HG02981 (cell line): ENCODE results near the gene SYDE1.
"Not testable (repeated sequence)": the region's sequence is repeated elsewhere in the genome, so short reads cannot be mapped to it uniquely, and the experiment has no call there.

Experiments used
- ATAC-seq: cut with Tn5 transposase; IDR thresholded peaks from one replicate; pipeline ENCODE4 v1.9.1; 2021; ENCODE audit warnings: mild to moderate bottlenecking, moderate library complexity; ENCODE audit not compliant: unreplicated experiment

SYDE1 gene, protein sequence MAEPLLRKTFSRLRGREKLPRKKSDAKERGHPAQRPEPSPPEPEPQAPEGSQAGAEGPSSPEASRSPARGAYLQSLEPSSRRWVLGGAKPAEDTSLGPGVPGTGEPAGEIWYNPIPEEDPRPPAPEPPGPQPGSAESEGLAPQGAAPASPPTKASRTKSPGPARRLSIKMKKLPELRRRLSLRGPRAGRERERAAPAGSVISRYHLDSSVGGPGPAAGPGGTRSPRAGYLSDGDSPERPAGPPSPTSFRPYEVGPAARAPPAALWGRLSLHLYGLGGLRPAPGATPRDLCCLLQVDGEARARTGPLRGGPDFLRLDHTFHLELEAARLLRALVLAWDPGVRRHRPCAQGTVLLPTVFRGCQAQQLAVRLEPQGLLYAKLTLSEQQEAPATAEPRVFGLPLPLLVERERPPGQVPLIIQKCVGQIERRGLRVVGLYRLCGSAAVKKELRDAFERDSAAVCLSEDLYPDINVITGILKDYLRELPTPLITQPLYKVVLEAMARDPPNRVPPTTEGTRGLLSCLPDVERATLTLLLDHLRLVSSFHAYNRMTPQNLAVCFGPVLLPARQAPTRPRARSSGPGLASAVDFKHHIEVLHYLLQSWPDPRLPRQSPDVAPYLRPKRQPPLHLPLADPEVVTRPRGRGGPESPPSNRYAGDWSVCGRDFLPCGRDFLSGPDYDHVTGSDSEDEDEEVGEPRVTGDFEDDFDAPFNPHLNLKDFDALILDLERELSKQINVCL

DNA sequence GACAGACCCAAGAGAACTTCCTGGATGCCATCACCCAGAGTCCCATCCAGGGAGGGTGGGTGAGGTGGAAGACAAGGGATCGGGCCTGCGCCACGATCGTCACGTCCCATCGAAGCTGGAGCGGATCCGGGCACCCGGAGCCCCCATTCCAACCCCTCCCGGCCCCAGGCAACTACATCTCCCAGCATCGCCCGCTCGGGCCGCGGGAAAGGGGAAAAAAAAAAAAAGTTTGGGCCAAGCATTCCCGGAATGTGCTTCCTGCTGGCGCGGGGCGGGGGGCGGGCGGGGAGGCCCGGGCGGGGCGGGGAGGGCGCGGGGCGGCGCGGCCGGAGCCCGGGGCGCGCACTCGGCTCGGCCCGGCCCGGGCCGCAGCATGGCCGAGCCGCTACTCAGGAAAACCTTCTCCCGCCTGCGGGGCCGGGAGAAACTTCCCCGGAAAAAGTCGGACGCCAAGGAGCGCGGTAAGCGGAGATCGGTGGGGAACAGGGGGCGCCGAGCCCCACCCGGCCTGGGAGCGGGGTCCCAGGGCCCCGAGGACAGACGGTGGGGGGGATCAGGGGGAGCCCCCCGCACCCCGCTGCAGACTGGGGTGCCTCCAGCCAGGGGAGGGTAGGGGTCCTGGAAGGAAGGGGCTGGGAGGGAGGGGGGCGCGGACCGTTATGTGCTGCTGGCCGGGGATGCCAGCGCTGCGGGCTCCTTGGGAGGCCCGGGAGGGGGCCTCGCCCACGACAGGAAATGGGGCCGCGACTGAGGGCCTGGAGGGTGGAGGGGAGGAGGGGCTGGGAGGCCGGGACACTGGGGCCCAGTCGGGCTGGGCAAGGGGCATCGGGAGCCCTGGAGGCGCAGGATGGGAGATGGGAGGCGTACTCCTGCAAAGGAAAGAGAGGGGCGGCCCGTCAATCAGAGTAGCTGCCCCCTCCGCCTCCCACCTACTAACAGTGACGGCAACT lies at the start of gene SYDE1:
Gene SYDE1, plus strand, starts transcription at position 341 of the 950 bp plus-strand sequence. Its CDS starts 33 bp downstream, at position 374.
- no peak for ATAC-seq

DNA sequence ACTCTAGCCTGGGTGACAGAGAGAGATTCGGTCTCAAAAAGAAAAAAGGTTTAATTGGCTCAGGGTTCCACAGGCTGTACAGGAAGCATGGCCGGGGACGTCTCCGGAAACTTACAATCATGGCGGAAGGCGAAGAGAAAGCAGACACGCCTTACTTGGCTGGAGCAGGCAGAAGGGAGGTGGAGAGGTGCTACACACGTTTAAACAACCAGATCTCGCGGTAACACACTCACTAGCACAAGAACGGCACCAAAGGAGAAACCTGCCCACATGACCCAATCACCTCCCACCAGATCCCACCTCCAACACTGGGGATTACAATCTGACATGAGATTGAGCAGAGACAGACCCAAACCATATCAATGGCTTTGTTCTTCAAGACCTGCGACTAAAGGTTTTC lies 45.2 kb upstream of the SYDE1 start:
- no peak for ATAC-seq

DNA sequence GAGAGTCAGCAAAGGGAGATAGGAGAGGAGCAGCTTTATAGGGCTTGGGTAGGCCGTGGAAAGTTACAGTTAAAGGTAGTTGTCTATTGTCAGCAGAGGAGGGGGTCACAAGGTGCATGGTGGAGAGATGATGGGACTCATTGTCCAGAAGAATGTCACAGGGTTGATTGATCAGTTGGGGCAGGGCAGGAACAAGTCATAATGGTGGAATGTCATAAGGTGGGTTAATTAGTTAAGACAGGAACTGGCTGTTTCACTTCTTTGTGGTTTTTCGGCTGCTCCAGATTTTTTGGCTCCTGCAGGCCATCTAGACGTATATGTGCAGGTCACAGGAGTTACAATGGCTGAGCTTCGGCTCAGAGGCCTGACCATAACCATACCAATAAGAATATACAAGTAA lies 36.8 kb upstream of the SYDE1 start:
- not testable (repeated sequence) for ATAC-seq

DNA sequence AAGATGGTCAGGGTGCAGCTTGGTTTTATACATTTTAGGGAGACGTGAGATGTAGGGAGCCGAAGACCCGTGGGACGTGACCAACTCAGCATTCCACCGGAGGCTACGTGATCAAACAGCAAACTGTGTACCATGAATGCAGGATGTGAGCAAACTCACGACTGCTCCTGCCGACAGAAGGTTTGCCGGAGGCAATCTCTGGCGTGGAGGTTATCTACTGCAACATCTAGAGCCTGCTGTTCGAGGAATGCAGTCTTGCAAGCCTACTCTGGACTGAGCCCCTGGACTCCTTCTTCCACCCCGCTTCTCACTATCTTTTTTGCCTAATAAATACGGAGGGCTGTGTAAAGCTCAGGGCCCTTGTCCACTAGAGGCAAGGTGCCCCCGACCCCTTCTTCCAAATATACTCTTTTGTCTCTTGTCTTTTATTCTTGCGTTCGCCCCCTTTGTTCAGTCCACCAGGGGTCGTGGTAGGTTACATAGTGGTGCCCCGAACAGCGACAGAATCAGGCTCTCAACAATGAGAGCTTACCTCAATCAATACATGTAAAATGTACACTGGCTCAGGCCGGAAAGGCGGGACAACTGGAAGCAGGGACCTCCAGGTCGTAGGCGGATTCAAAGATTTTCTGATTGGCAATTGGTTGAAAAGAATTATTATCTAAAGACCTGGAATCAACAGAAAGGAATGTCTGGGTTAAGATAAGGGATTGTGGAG lies 34.1 kb upstream of the SYDE1 start:
- no peak for ATAC-seq

DNA sequence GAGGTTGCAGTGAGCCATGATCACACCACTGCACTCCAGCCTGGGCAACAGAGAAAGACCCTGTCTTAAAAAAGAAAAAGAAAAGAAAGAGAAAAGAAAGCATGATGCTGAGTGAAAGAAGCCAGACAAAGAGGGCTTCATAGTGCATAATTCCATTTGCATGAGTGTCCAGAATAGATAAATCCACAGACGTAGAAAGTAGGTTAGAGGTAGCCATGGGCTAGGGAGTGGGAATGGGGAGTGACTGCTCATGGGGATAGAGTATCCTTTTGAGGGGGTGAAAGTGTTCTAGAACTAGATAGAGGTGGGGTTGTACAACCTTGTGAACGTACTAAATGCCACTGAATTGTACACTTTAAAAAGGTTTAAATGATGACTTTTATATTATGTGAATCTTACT lies 32.8 kb upstream of the SYDE1 start:
- no peak for ATAC-seq

DNA sequence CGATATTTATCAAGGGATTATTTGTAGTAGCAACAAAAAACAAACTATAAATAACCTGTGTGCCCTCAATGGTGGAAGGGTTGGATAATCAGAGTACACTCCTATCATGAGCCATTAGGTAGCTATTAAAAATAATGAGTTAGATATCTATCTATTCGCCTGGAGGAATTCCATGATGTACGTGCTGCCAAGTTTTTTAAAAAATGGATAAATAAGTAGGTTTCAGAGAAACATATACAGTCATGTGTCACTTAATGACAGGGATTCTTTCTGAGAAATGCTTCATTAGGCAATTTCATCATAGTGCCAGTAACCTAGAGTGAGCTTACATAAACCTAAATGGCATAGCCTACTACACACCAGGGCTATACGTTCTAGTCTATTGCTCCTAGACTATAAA lies 31.4 kb upstream of the SYDE1 start:
- ATAC-seq, result no peak

DNA sequence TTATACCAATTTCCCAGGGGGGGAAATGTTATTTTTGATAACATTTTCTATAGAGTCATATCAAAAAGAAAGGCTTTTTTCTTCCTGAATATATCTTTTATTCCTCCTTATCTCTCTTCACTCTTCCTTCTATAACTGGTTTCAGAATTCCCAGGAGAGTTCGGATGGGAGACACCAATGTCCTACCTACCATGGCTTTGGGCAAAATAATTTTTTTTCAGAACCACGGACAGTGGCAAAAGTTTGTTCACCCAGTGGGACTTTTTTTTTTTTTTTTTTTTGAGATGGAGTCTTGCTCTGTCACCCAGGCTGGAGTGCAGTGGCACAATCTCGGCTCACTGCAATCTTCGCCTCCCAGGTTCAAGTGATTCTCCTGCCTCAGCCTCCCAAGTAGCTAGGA lies 27.2 kb upstream of the SYDE1 start:
- not testable (repeated sequence) for ATAC-seq

DNA sequence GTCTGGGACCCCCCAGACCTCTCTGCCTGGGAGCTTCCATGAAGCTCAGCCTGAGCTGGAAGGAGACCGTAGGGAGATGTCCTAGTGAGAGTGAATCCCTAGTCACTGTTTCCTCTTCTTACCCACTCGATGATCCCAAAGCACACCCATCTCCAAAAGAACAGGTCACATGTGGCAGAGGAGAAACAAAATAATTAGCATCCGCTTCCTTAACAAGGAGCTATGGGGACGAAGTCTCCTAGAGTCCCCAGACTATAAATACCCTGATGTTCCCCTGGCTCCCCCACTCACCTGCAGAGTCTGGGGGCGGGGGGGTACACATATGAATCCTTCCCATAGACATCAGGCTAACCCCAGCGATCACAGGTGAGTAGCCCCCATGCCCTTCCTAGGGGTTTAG lies 25.3 kb upstream of the SYDE1 start, which contains the start of gene OR1I1:
Gene OR1I1, plus strand, starts transcription at position 301 of the 400 bp plus-strand sequence. CDS start 4,855 bp downstream, outside the sequence.
- ATAC-seq, result no peak

DNA sequence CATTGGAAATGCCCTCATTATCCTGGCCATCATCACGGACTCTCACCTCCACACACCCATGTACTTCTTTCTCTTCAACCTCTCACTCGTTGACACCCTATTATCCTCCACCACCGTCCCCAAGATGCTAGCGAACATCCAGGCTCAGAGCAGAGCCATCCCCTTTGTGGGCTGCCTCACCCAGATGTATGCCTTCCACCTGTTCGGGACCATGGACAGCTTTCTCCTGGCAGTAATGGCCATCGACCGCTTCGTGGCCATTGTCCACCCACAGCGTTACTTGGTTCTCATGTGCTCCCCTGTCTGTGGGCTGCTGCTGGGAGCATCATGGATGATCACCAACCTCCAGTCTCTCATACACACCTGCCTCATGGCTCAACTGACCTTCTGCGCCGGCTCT lies 20.0 kb upstream of the SYDE1 start:
- ATAC-seq, result no peak

DNA sequence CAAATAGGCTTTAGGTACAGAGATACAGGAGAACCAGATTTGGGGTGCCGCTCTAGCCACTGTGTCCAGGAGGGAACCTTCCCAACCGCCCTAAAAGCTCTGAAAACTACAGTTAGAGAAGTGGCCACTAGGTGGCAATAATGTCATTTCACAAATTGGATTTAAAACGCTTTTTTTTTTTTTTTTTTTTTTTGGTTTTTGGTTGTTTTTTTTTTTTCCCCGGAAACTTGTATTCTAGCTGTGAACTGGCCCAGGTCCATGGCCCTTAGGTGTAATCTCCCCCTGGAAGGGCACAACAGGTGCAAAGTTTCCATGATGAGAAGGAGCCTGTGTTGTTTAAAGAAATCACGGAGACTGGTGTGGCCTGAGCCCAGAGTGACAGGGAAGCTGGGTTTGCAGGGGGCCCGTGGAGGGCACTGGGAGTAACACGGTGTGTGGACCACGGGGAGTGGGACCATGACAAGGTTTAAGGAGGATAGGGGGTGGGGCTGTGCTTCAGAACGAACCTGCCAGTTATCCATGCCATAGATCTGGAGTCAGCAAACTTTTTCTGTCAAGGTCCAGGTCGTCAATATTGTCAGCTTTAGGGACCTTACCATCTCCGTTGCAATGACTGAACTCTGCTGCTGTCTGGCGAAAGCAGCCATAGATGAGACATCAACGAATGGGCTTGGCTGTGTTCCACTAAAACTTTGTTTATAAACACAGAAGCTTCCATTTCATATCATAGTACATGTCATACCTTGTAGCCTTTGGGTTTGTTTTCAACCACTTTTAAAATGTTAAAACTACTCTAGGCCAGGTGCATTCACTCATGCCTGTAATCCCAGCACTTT lies 15.1 kb upstream of the SYDE1 start:
- no peak for ATAC-seq

DNA sequence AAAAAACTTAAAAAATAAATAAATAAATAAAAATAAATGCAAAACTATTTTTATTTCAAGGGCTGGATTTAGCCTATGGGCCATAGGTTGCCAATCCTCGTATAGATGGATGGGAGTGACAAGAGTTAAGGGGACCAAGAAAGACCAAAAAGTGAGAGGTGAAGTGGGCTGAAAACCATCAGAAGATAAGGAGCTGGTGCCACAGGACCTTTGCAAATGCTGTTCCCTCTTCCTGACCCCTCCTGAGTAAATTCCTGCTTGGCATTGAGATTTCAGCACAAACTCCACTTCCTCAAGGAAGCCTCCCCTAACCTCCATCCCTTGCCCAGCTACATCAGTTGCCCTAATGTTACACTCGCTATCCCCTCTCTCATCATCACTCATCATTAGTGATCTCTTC lies 14.2 kb upstream of the SYDE1 start:
- no peak for ATAC-seq

DNA sequence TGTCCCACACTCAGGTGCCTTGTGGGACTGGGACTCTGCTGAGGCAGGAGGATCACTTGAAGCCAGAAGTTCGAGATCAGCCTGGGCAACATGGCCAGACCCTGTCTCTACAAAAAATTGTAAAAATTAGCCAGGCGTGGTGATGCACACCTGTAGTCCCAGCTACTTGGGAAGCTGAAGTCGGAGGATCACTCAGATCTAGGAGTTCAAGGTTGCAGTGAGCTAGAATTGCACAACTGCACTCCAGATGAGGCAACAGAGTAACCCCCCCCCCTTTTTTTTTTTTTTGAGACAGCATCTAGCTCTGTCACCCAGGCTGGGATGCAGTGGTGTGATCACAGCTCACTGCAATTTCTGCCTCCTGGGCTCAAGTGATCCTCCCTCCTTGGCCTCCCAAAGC lies 11.0 kb upstream of the SYDE1 start:
- ATAC-seq, result no peak

DNA sequence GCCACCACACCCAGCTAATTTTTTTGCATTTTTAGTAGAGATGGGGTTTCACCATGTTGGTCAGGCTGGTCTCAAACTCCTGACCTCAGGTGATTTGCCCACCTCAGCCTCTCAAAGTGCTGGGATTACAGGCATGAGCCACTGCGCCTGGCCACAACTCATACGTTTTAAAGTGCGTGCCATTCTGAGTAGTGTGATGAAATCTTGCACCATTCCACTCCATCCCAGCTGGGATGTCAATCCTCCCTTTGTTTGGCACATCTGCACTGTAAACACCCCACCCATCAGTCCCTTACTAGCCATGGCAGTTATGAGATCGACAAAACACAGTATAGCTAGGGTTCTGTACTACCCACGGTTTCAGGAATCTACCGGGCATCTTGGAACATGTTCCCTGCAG lies 9.2 kb upstream of the SYDE1 start:
- not testable (repeated sequence) for ATAC-seq

DNA sequence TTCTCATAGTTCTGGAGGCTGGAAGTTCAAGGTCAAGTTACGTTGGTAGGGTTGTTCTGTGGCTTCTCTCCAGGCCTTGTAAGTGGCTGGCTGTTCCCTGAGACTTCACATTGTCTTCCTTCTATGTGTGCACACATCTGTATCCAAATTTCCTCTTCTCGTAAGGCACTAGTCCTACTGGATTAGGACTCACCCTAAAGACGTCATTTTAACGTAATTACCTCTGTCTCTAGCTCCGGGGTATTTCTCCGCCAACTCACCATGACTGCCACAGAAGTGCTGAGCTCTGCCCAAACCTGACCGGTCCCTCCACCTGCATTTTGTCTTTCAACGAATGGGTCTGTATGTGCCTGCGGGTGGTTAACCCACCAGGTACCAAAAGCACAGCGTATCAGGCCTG lies 8.7 kb upstream of the SYDE1 start:
- ATAC-seq, result no peak

DNA sequence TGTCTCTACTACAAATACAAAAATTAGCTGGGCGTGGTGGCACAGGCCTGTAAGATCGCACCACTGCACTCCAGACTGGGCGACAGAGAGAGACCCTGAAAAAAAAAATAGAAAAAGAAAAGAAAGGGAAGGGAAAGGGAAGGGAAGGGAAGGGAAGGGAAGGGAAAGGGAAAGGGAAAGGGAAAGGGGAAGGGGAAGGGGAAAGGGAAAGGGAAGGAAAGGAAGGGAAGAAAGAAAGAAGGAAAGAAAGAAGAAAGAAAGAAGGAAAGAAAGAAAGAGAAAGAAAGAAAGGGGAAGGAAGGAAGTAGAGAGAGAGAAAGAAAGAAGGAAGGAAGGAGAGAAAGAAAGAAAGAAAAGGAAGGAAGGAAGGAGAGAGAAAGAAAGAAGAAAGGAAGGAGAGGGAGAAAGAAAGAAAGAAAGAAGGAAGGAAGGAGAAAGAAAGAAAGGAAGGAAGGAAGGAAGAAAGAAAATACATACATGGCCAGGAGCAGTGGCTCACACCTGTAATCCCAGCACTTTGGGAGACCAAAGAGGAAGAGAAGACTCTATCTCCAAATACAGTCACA lies 8.1 kb upstream of the SYDE1 start:
- ATAC-seq, result no peak

DNA sequence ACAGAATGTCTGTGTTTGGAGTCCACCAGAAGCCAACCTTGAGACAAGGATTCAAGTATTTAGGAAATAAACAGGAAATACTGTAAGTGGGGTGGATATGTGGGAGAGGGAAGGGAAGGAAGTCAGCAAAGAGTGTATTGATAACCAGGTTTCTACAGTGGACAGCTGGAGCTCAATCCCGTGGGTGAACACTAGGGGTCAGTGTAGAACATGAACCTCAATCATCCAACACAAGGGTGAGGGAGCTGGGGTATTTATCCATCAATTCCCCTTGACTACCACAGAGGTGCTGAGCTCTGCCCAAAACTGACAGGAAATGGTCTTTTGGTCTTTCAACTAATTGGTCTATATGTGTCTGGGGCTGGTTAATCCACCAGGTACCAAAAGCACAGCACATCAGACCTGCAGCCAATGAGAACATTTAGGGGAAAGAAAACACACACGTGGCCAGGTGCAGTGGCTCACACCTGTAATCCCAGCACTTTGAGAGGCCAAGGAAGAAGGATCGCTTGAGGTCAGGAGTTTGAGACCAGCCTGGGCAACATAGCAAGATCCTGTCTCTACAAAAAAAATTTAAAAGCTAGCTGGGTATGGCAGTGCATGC lies 5.6 kb upstream of the SYDE1 start:
- ATAC-seq, result no peak

DNA sequence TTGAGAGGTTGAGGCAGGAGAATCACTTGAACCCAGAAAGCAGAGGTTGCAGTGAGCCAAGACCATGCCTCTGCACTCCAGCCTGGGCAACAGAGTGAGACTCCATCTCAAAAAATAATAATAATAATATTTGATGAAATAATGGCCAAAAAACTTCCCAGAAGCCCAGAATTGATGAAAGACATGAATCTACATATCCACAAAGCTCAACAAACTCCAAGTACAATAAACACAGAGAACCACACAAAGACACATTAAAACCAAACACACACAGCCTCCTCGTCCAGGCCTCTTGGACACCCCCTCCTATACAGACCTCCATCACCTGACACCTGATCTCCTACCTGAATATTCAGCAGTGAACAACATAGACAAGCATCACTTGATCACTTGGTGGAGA lies 3.2 kb upstream of the SYDE1 start:
- ATAC-seq, result no peak

DNA sequence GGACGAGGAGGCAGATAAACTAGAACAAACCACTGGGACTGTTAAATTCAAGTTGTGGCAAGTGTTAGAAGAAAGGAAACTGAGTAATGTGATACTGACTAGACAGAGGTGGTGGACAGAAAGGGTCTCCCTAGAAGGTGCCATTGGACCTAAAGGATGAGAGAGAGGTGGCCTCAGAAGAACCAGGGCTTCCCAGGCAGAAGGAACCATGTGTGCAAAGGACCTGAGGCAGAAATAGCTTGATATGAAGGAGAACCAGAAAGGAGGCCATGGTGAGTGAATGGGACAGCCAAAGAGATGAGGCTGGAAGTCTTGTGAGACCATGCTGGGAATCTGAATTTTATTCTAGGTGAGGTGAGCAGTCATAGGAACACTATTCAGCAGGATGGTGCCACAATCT lies 2.8 kb upstream of the SYDE1 start:
- no peak for ATAC-seq

DNA sequence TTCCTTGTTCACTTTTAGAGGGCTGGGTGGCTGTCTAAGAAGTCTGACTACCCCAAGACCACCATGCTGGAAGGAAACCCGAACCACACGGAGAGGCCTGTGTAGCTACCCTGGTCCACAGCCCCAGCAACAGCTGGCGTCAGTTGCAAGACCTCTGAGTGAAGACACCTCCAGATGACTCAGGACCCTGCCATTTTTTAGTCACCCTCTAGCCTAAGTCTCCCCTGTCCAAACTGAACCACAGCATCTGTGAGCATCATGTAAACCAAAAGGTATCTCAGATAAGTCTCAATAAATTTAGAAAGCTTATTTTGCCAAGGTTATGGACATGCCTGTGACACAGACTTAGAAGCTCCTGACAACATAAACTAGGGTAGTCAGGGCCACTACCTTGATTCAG lies 2.2 kb upstream of the SYDE1 start:
- no peak for ATAC-seq
